Endothelial cell of umbilical vein (primary cell): ENCODE results near the gene KIDINS220. TPM values are rescaled to one million over a fixed set of nuclear protein-coding genes. Genes with fewer than 3 reads are reported as not detected.

ENCODE experiments used
- BruUV-seq: library from RNA; stranded (reverse); fragments of 400-500 nt; replicated peaks from 2 replicates; lab custom pipeline; 2021; lab: Mats Ljungman, UMichigan
- CTCF ChIA-PET: fragments of 300-600, 350-600 bp; sonication (Branson Sonifier 250); formaldehyde crosslinking; loops from one replicate; lab custom pipeline; 2021; ENCODE audit warnings: antibody characterized with exemption, inconsistent platforms; lab: Charles Lee
- POLR2A ChIA-PET: fragments of 300-600, 350-600 bp; sonication (Branson Sonifier 250); formaldehyde crosslinking; loops from one replicate; lab custom pipeline; 2021; ENCODE audit warnings: antibody characterized with exemption, inconsistent platforms; lab: Charles Lee
- DNase-seq: peaks from one replicate; pipeline ENCODE4 v3.0.0-alpha.2; 2011; ENCODE audit warnings: low read depth, low spot score
- FAIRE-seq: peaks from 2 replicates; lab custom pipeline; 2011; peaks lifted over from hg19 to GRCh38; lab: Jason Lieb, UNC
- H2AFZ ChIP-seq: 2 replicates; pipeline ENCODE4 v1.6.0; 2012; ENCODE audit warnings: low read depth, low read length, control low read depth, inconsistent platforms
- H3K27ac ChIP-seq: 2 replicates; pipeline ENCODE4 v1.5.1; 2011; ENCODE audit warnings: low read depth, mild to moderate bottlenecking, control low read depth, low read length, moderate library complexity; ENCODE audit not compliant: insufficient read depth
- H3K27me3 ChIP-seq, 2 experiments: 2 replicates each; pipeline versions ENCODE4 v1.6.0 to v1.6.1; 2011; ENCODE audit warnings: low read length in 2 of 2, mixed read lengths in 1 of 2; ENCODE audit not compliant: control insufficient read depth in 2 of 2, insufficient read depth in 2 of 2
- H3K36me3 ChIP-seq, 2 experiments: 2 replicates in 1 of 2; 3 replicates in 1 of 2; pipeline ENCODE4 v1.5.1; 2011; ENCODE audit warnings: low read length in 2 of 2, mild to moderate bottlenecking in 1 of 2, moderate library complexity in 1 of 2; ENCODE audit not compliant: control insufficient read depth in 2 of 2, insufficient read depth in 2 of 2; ENCODE audit errors: extremely low read depth in 1 of 2
- H3K4me1 ChIP-seq: 3 replicates; pipeline ENCODE4 v1.5.1; 2011; ENCODE audit warnings: mild to moderate bottlenecking, low read length; ENCODE audit not compliant: control insufficient read depth, insufficient read depth; ENCODE audit errors: extremely low read depth
- H3K4me2 ChIP-seq: 2 replicates; pipeline ENCODE4 v1.6.1; 2011; ENCODE audit warnings: low read length, control low read depth, mixed read lengths; ENCODE audit not compliant: insufficient read depth
- H3K4me3 ChIP-seq, 3 experiments: fragments of 200-600 bp in 1 of 3; sonication (generic), shearing (Covaris generic) in 1 of 3; replicated peaks in 1 of 3; 2 replicates each; pipeline ENCODE4 v1.5.1; 2011 to 2016; ENCODE audit warnings: control low read depth in 3 of 3, low read length in 3 of 3, mild to moderate bottlenecking in 2 of 3, inconsistent platforms in 1 of 3, low read depth in 1 of 3, moderate library complexity in 1 of 3; ENCODE audit not compliant: insufficient read depth in 1 of 3
- H3K79me2 ChIP-seq: 2 replicates; pipeline ENCODE4 v1.6.0; 2012; ENCODE audit warnings: low read length, inconsistent platforms; ENCODE audit not compliant: control insufficient read depth, insufficient read depth
- H3K9ac ChIP-seq: replicated peaks from 2 replicates; pipeline ENCODE3; 2011; ENCODE audit warnings: low read length, control low read depth; ENCODE audit not compliant: insufficient read depth; ENCODE audit errors: extremely low read depth
- H3K9me1 ChIP-seq: replicated peaks from 3 replicates; pipeline ENCODE4 v1.6.0; 2011; ENCODE audit warnings: mild to moderate bottlenecking, low read length; ENCODE audit not compliant: control insufficient read depth, insufficient read depth; ENCODE audit errors: extremely low read depth
- H3K9me3 ChIP-seq: replicated peaks from 2 replicates; pipeline ENCODE4 v1.5.1; 2012; ENCODE audit warnings: low read length, inconsistent platforms; ENCODE audit not compliant: control insufficient read depth, insufficient read depth
- H4K20me1 ChIP-seq: replicated peaks from 2 replicates; pipeline ENCODE3; 2011; ENCODE audit warnings: mild to moderate bottlenecking, low read length; ENCODE audit not compliant: control insufficient read depth, insufficient read depth; ENCODE audit errors: extremely low read depth
- CTCF ChIP-seq, 2 donors: IDR thresholded peaks; 1 replicate in 1 of 2; 2 replicates in 1 of 2; pipeline ENCODE4 v1.5.1; 2011; ENCODE audit warnings: low read length in 2 of 2, mild to moderate bottlenecking in 2 of 2, moderate library complexity in 2 of 2, control low read depth in 1 of 2, inconsistent platforms in 1 of 2, low read depth in 1 of 2; ENCODE audit not compliant: insufficient read depth in 1 of 2; ENCODE audit errors: extremely low read depth in 1 of 2
- EZH2 ChIP-seq: IDR thresholded peaks from 2 replicates; pipeline ENCODE4 v1.6.1; 2012; ENCODE audit warnings: borderline replicate concordance, low read depth, mild to moderate bottlenecking, moderate library complexity, low read length, inconsistent platforms; ENCODE audit not compliant: severe bottlenecking
- GATA2 ChIP-seq: IDR thresholded peaks from 2 replicates; pipeline ENCODE4 v1.7.0; 2011; ENCODE audit warnings: low read depth, mild to moderate bottlenecking, moderate library complexity, mixed read lengths, low read length; ENCODE audit not compliant: insufficient read length, insufficient read depth
- MAX ChIP-seq: IDR thresholded peaks from 2 replicates; pipeline ENCODE4 v1.6.1; 2011; ENCODE audit not compliant: insufficient read depth, insufficient read length
- MYC ChIP-seq: IDR thresholded peaks from one replicate; pipeline ENCODE4 v1.6.1; 2011; ENCODE audit warnings: mild to moderate bottlenecking, low read depth, low read length
- POLR2A ChIP-seq: IDR thresholded peaks from 2 replicates; pipeline ENCODE4 v1.6.1; 2012; ENCODE audit warnings: low read depth, mild to moderate bottlenecking, control low read depth, low read length
- POLR2AphosphoS5 ChIP-seq: IDR thresholded peaks from 2 replicates; pipeline ENCODE4 v1.6.1; 2012; ENCODE audit warnings: low read depth, mild to moderate bottlenecking, control low read depth, low read length, moderate library complexity; ENCODE audit not compliant: insufficient read depth
- dilution Hi-C: fragments of 300-500 bp; cut with MboI; formaldehyde crosslinking; loops from one replicate; pipeline ENCODE4 v1.15.0; 2019; ENCODE audit warnings: low sequenced_read_pairs; ENCODE audit not compliant: extremely low pct_ligation_motif_present
- intact Hi-C: fragments of 100-400 bp; cut with micrococcal nuclease; formaldehyde crosslinking; loops from one replicate; pipeline ENCODE4 v1.10.0; 2022
- polyA plus RNA-seq, 4 experiments: library from polyadenylated mRNA; depleted of rRNA in 3 of 4; stranded (reverse) in 3 of 4; unstranded in 1 of 4; fragments of >200 nt; gene quantifications; 2 replicates each; pipeline versions ENCODE4 v1.2.1 to v1.2.3, GENCODE V29; 2011 to 2012; ENCODE audit warnings: missing spikeins in 1 of 4
- total RNA-seq: library from RNA; stranded (reverse); gene quantifications from 2 replicates; pipeline ENCODE4 v1.2.3, GENCODE V29; 2021

Gene KIDINS220
- total and polyA plus RNA-seq, 2 donors (not counting 3 experiments of a cell fraction or from before 2014, with no cell fraction given): 33.9 to 41.3 TPM

- BruUV-seq: no TSS peak
- FAIRE-seq (no peak), DNase-seq (no peak)
- peaks cover 23% of the 10 kb centered on the region for H3K79me2 ChIP-seq
- no peaks in the 10 kb centered on the region for H4K20me1 ChIP-seq
- H3K27ac ChIP-seq: no peak overlapping the region
- CTCF ChIA-PET: no interaction called here
- H3K9me3 ChIP-seq: no peaks in the 10 kb centered on the region
- H3K4me3 ChIP-seq: no peak overlapping the region
- intact Hi-C loops (no loop called here), dilution Hi-C loops (no loop called here)
- TF ChIP-seq CTCF (IDR thresholded peaks at IDR 0.05; ENCODE audit: extremely low read depth in 1 of 2, insufficient read depth in 1 of 2, low read depth in 1 of 2, low read length in 2 of 2): no peak
- no peak for TF ChIP-seq GATA2
- no peak for TF ChIP-seq POLR2A
- TF ChIP-seq EZH2: no peak
- TF ChIP-seq POLR2AphosphoS5: no peak
- no peak for TF ChIP-seq MYC
- TF ChIP-seq MAX: no peak
- no peaks in the 10 kb centered on the region for H3K9me1 ChIP-seq
- peaks cover 9% of the 10 kb centered on the region for H3K4me1 ChIP-seq
- H3K4me2 ChIP-seq: no peak overlapping the region
- peaks cover 3% of the 10 kb centered on the region in 2 experiments for H3K27me3 ChIP-seq
- no peak overlapping the region for H2AFZ ChIP-seq
- no peaks in the 10 kb centered on the region for H3K36me3 ChIP-seq
- POLR2A ChIA-PET: interaction anchor here (0.7 kb wide), 1 partner anchor 21 kb away, joined by 5 read pairs; no protein-coding TSS in a partner anchor
- H3K9ac ChIP-seq: no peak overlapping the region
Measured at GRCh38 chr2:8839189-8839965, 2.0 kb upstream of the KIDINS220 start.
